Right renal cortex interstitium (tissue), 3 donors: ENCODE data around the gene PSTPIP1. TPM values are rescaled to one million over a fixed set of nuclear protein-coding genes. Genes with fewer than 3 reads are reported as not detected.

Source experiments
- DNase-seq, 3 donors: peaks; one replicate each; pipeline ENCODE4 v3.0.0-alpha.2; 2013; ENCODE audit warnings: low read depth in 3 of 3, low spot score in 2 of 3
- polyA plus RNA-seq, 3 donors: library from polyadenylated mRNA; unstranded; fragments of 120-200 nt; gene quantifications; one replicate each; pipeline ENCODE4 v1.2.1, GENCODE V29; 2013; ENCODE audit not compliant: insufficient read length in 3 of 3

Gene PSTPIP1
- polyA plus RNA-seq, 3 donors, result 0.60 to 0.98 (median 0.79) TPM

DNA sequence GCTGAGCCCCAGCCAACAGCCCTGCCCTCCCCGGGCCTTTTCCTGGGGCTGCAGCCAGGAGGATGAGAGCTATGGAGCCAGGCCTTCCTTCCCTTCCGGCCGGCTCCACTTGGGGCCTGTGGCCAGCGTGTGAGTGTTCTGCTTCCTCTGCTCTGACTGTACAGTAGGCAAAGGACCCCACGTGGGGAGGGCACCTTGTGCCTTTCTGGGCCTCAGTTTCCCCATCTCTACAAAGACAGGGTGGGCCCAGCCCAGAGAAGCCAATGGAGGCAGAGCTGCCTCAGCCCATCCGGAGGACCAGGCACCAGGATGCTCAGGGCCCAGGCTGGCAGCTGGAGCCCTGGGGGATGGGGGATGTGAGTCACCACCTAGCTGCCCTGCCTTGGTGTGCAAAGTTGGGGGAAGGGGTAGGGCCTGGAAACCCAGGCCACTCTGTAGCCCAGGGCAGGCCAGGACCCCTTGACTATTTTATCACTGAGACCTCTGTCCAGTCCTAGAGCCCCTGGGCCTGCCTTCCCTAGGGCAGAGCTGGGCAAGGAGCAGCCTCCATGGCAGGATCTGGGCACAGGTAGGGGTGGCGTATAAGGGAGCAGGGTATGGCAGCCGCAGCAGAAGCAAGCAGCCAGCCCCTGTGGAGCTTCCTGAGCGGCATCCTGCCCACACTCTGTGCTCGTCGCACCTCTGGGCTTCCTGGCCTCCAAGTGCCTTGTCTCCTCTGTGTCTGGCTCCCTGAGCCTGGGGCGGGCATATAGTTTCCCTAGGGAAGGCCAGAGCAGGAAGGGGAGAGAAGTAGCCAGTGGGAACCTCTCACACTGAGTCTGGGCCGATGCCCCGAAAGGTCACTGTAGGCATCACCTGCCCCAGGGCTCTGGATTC, 1.8 kb downstream of the PSTPIP1 start:
- no peak for DNase-seq

DNA sequence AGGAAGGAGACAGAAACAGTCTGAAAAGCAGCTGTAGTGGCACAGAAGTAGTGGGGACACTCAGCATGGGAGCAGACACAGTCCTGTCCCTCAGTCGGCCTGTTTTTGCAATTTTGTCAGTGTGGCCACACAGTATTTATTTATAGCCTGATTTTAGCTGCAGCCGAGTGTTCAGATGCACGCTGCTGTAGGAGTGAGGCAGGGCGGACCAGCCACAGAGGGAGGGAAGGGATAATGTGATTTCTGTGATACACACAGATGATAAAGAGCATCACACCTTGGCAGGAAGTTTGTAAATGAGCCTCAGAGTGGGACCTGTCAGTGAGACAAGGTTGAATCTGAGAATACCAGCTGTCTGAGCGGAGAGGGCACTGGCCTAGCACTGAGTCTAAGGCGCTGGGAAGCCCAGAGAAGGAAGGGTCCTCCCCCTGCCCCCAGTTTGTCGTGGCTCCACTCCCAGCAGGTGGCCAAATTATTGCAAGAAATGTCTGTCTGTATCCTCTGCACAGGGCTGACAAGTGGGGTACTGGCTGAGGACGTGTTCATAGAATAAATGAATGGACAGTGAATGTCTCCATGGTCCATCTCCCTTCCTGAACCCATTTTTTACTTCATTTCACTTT, 3.8 kb downstream of the PSTPIP1 start:
- no peak for DNase-seq

DNA sequence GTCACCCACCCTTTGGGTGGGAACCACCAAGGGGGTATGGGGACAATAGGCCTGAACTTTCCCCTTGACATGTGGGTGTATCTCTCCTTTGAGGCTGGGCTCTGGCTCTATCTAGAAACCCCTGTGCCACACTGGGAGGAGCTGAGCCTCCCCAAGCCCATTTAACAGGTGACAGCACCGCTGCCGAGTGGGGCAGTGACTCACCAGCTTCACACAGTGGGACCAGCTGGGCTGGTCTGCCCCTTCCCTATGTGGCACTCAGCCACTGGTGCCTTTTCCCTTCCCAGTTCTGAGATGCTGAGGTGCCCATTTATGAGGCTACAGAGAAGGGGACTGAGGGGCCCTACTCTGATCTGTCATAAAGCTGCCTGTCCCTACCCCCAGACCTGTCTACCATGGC, 5.1 kb downstream of the PSTPIP1 start:
- DNase-seq, result no peak

DNA sequence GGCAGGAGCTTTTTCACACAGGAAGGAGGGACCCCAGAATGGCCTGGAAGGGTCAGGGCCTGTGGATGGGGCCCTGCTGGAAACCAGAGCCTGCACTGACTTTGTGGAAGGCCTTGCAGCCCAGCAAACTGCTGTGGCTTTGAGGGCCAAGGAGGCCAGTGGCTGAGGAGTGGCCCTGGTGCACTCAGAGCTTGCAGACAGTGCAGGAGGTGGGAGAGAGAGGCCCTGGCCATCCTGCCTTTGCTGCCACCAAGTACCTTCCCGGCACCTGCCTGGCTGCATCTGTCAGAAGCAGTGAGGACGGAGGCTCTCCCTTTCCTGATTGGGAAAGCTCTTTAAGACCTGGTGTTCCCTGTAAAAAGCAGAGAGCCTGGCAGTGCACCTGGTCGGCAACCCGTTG, 6.4 kb downstream of the PSTPIP1 start:
- DNase-seq, result no peak

DNA sequence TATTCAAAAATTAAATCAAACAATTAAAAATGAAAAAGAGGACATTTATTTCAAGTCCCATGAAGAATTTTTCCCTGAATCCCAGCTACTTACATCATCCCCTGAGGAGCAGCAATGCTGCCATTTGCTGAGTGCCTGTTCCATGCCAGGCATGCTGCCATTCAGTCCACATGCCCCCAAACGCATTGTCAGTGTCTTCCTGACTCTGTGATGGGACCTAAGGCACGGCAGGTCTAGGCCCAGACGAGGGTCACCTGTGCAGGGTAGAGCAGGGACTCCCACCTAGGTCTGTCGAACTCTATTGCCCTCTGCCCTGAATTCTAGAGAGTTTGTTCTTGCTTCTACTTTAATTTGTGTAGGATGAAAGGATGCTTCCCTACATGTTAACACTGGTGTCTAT, 7.0 kb downstream of the PSTPIP1 start:
- DNase-seq, result no peak

DNA sequence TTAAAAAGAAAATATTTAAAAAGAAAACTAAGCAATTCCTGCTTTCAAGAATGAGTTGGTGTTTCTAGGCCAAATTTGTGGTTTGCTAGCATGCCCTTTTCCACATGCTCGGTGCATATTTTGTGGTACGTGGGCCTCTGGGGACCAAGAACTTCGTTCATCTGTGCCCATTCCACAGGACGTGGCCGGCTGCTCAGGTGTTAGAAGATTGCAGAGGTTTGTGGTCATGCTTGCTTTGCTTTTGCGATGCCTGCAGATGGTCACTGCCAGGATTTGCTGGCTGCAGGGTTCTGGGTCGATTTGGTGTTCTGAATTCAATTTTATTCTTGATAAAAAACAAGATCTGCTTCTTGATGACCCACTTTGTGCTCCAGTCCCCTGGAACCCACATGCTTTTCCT, 7.5 kb downstream of the PSTPIP1 start:
- DNase-seq, result no peak

DNA sequence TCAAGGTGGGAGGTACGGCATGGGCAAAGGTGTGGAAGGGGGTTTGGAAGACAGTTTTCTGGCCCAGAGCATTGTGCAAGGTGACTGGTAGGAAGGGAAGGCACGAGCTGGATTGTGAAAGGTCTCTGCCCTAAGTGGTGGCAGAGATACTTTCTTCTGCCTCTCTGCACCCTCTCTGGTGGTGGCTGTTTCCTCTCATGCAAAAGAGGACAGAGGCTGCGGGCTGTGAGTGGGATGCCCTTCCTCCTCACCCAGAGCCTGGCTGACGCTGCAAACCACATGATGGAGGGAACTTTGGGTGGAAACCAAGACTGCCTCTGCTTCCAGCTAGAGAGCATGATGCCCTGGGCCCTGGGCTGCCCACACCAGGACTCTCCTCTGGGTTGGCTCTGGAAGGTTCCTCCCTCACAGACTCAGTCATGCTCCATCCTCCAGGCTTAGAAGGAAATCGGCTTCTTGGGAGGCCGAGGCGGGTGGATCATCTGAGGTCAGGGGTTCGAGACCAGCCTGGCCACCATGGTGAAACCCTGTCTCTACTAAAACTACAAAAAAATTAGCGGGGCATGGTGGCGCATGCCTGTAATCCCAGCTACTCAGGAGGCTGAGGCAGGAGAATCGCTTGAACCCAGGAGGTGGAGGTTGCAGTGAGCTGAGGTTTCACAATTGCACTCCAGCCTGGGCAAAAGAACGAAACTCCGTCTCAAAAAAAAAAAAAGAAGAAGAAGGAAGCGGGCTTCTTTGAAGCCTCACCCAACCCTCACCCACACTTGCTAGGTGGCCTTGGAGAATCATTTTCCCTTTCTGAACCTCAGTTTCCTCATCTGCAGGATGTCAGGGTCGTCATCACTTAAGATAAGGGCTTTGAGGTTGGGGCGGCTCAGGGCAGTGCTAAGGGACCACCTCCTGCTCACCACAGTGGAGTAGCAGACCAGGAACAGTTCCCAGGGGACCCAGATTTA, 8.3 kb downstream of the PSTPIP1 start:
- DNase-seq, result no peak

DNA sequence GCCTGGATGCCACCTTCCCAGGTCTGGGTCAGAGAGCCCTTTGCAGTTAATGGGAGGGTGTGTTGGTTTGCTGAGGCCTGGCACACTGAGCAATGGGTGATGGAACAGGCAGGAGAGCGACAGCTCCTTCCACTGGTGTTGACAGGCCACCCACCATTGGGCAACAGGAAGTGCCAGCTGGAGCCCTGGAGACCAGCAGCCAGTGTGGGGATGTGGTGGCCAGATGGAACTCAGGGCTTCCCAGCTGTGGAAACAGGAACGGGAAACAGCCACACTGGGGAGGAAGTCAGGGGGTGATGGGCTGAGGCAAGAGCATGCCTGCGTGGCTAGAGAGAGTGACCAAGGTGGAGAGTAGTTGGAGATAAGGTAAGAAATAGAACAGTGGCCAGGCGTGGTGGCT, 9.3 kb downstream of the PSTPIP1 start:
- no peak for DNase-seq

DNA sequence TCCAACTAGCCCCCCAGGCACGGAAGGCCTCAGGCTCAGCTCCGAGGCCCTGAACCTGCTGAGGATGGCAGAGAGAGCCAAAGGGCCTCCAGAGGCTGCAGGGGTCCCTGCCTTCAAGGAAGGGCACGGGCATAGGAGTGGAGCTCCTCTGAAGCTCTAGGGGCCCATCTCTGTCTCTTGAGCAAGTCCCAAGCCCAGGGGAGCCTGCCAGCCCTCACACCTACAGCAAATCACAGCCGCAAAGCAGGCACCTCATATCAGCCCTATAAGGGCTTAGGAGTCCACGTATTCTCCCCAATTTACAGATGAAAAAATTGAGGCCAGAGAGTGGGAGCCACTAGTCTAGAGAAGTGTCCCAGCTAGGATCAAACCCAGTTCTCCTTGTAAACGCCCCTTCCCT, 14.2 kb downstream of the PSTPIP1 start:
- DNase-seq, result no peak

DNA sequence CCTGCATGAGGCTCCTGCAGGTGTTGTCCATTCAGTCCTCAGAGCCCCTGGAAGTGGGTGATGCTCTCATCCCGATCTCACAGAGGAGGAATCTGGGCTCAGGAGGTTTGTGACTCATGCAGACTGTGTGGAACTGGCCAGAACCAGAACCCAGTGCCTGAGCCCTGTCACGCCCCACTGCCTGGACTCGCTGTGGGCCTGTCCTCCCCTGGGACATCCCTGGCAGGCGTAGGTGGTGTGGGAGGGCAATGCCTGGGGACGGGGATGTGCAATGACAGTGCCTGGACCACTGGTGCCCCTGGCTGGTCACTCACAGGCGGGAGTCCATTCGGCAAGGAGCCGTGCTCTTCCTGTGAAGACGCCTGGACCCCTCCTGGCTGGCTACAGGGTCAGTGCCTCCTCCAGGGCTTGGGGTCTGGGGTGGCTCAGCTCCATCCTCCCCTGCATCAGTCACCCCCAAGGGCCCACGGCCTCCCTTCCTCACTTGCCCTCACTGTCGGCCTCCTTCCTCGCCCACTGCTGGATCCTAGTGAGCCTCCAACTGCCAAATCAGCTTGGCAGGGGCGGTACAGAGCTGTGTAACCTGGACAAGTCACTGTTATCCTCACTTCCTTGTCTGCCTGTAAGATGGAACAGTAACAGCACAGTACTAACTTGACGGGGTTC, 14.9 kb downstream of the PSTPIP1 start:
- no peak for DNase-seq

DNA sequence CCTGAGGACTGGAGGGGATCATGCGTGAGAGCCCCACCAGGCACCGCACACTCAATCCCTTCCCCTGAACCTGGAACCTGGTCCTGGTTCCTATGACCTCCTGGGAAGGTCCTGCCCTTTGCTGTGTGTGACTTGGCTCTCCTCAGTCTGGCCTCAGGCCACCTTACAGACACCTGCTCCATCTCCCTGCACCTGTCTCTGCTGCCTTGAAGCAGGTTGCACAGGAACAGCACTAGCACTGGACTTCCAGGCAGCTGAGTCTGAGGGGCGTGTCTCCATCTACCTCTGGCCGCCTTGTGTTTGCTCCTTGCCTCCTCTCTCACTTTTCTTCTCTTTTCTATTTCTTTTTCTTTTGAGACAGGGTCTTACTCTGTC, 15.4 kb downstream of the PSTPIP1 start:
- DNase-seq, result no peak

DNA sequence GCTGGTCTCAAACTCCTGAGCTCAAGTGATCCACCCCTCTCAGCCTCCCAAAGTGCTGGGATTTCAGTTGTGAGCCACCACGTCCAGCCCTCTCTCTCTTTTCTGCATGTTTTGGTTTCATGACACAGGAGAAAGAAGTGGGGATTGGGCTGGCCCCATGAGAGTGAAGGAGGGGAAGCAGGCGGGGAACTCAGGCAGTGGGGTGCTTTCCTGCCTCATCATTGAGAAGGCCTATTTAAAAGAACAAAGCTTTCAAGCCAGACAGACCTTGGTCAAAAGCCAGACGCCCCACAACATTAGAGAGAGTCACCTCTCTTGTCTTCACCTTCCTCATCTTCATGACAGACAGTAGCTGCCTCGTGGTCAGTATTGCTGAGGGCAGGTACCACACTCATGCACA, 15.9 kb downstream of the PSTPIP1 start:
- DNase-seq, result no peak

DNA sequence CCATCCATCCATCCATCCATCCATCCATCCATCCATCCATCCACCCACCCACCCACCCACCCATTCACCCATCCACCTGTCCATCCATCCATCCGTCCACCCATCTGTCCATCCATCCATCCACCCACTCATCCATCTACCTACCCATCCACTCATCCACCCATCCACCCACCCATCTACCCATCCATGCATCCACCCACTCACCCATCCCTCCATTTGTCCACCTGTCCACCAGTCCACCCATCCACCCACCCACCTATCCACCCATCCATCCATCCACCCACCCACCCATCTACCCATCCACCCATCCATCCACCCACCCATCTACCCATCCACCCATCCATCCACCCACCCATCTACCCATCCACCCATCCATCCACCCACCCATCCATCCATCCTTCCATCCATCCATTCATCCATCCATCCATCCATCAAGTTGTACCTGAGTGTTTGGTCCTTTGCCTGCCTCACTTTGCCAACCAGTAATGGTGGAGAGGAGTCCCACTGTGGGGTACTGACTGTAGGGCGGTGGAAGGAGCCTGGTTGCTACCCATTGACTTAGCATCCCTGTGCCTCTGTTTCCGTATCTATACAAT, 17.3 kb downstream of the PSTPIP1 start:
- no peak for DNase-seq

DNA sequence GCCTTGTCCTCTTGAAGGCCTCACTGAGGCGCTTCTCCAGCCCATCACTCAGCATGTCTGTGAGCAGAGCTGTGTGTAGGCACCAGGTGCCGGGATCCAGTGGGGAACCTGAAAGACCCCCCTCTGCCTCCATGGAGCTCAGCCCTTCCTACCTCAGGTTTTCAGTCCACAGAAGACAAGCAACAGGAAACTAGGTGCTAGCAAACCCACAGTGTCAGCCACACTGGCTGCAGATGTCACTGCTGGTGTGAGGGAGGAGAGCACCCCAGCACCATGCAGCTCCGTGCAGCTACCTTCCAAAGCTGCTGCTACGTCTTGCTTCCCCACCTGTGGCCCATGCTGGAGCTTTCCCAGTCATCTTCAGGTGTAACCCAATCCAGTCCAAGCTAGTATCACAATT, 17.9 kb downstream of the PSTPIP1 start:
- no peak for DNase-seq

DNA sequence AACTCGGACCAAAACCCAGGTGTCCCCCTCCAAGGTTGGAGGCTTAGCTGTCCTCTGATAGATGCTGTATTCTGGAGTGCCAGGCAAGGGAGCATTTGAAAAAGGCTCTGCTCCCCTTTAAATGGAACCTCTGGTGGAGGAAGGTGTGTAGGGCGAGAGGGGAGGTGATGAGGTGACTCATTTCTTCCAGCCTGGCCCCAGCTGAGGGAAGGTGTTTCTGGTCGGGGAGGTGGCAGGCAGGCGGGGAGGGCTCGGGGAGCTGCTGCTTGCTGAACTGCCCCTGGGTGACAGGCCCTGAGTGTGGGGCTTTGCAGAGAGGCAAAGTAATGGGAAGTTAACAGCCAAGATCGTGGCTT, 18.8 kb downstream of the PSTPIP1 start:
- DNase-seq, result no peak

DNA sequence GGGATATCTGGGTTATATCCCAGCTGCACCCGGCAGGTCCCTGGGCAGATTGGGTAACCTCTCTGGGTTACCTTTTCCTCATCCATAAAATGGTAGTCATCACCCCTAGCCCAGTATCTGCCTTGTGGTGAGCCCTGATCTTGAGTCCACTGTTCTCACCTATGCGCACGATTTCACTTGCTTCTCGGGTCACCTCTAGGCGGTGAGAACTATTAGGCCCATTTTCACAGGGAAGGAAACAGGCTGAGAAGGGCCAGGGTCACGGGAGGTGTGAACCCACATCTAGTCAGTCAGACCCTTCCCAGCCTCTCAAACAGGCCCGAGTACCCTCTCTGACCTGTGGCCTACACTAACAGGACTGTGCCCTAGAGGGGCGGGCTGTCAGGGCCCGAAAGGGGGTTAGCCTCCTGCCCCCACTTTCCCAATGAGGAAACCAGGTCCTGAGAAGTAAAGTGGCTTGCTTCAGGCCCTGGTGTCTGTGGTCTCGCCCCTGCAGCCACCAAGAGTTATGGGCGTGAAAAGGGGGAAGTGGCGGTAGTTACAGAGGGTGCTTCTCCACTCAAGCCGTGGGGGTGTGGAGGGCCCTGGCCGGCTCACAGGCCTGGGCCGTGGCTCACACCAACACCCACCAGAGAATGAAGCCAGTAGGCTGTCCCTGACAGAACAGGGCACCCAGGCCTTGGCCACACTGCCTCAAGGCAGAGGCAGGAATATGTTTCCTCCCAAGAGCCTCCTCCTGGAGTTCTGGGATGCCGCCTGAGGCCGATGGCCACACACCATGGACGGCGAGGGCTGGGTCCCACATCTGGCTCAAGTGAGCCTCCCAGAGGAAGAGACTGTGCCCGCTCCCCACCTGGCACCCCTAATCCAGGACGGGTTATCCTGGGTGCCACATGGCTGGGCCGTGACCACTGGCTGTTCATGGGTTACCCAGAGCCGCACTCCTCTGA, 19.5 kb downstream of the PSTPIP1 start:
- DNase-seq, result no peak

DNA sequence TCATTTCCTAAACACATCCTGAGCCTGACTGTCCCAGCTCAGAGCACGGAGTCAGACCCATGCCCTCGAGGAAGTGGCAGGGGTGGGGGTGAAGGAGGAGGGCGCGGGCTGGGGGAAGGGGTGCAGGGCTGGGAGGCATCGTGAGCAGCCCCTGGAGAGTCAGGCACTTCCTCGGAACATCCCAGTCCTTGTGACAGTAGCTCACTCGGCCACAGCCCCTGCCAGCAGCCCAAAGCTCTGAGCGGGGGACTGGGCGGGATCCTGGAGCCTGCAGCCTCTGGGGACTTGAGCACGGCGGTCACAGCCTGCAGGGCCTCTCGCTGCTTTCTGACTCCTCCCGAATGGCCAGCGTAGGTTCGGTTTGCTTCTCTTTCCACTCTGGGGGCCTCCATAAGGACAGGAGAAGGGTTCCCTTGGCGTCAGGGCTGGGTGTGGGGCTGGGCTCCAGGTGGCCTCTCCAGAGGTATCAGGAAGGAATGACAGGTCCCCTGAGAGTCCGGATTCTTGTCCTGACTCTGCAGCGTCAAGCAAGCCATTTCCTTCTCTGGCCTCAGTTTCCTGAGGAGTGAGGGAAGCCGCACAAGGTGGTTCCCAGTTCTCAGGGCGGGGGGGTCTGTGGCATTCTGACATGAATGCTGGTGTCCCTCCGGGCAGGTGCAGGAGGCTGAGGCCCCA, 20.9 kb downstream of the PSTPIP1 start:
- no peak for DNase-seq

DNA sequence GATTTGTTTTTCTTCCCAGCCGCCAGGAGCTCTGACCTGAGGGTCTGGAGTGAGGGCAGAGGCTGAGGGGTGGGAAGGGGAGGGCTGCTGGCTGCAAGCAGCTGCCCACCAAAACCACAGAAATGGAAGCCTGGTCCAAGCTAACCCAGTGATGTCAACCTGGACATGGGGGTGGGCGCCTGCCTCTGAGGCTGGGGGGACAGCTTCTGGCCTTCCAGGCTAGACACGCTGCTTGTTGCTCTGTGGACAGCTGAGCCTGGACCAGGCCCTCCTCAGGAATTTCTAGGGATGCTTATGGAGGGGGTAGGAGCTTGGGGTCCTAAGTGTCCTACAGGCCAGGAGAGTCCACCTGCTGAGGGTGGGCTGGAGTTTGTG, 21.4 kb downstream of the PSTPIP1 start:
- no peak for DNase-seq
